Neuronal stem cell (in vitro differentiated cells): ENCODE data around the gene UBN1.

Experiments used
- DNase-seq: peaks from one replicate; pipeline ENCODE4 v3.0.0-alpha.2; 2013; ENCODE audit warnings: low spot score
- H2AFZ ChIP-seq: one replicate; pipeline ENCODE4 v1.6.1; 2013; ENCODE audit warnings: mild to moderate bottlenecking, low read length, inconsistent platforms
- H2AK5ac ChIP-seq: 2 replicates; pipeline ENCODE4 v1.6.1; 2013; ENCODE audit warnings: low read depth, mild to moderate bottlenecking, inconsistent platforms, low read length, moderate library complexity, mixed read lengths
- H2BK120ac ChIP-seq: 2 replicates; pipeline ENCODE4 v1.6.1; 2013; ENCODE audit warnings: low read depth, mild to moderate bottlenecking, inconsistent platforms, low read length, moderate library complexity, mixed read lengths
- H2BK12ac ChIP-seq: one replicate; pipeline ENCODE4 v1.6.1; 2013; ENCODE audit warnings: low read length, inconsistent platforms
- H2BK15ac ChIP-seq: 2 replicates; pipeline ENCODE4 v1.6.1; 2013; ENCODE audit warnings: mild to moderate bottlenecking, low read length, inconsistent platforms, mixed read lengths
- H2BK5ac ChIP-seq: one replicate; pipeline ENCODE4 v1.6.1; 2013; ENCODE audit warnings: inconsistent platforms, mild to moderate bottlenecking, low read length, moderate library complexity
- H3K14ac ChIP-seq: one replicate; pipeline ENCODE4 v1.6.1; 2013; ENCODE audit warnings: low read length, inconsistent platforms
- H3K18ac ChIP-seq: 2 replicates; pipeline ENCODE4 v1.6.1; 2013; ENCODE audit warnings: low read length, inconsistent platforms
- H3K23ac ChIP-seq: 2 replicates; pipeline ENCODE4 v1.6.1; 2013; ENCODE audit warnings: low read depth, mild to moderate bottlenecking, mixed read lengths, low read length, inconsistent platforms; ENCODE audit not compliant: poor library complexity
- H3K27ac ChIP-seq: replicated peaks from 3 replicates; pipeline ENCODE4 v1.5.1; 2013; ENCODE audit warnings: low read length, inconsistent platforms
- H3K27me3 ChIP-seq, 3 experiments: 2 replicates each; pipeline ENCODE4 v1.6.1; 2013; ENCODE audit warnings: low read length in 3 of 3, mild to moderate bottlenecking in 2 of 3, inconsistent platforms in 1 of 3, low read depth in 1 of 3, mixed read lengths in 1 of 3, moderate library complexity in 1 of 3; ENCODE audit not compliant: control insufficient read depth in 3 of 3, insufficient read depth in 3 of 3
- H3K36me3 ChIP-seq, 2 donors: replicated peaks in 1 of 2; 2 replicates each; pipeline ENCODE4 v1.6.1; 2013; ENCODE audit warnings: low read length in 2 of 2; ENCODE audit not compliant: control insufficient read depth in 2 of 2, insufficient read depth in 2 of 2
- H3K4ac ChIP-seq: 2 replicates; pipeline ENCODE4 v1.6.1; 2013; ENCODE audit warnings: inconsistent platforms, mild to moderate bottlenecking, low read length, moderate library complexity
- H3K4me1 ChIP-seq, 2 donors: 1 replicate in 1 of 2; 2 replicates in 1 of 2; pipeline ENCODE4 v1.6.1; 2013; ENCODE audit warnings: low read length in 2 of 2, low read depth in 1 of 2; ENCODE audit not compliant: control insufficient read depth in 2 of 2, insufficient read depth in 1 of 2
- H3K4me2 ChIP-seq: one replicate; pipeline ENCODE4 v1.6.1; 2013; ENCODE audit warnings: mild to moderate bottlenecking, low read length, inconsistent platforms; ENCODE audit not compliant: insufficient read depth, poor library complexity, severe bottlenecking
- H3K4me3 ChIP-seq, 2 donors: 2 replicates each; pipeline ENCODE4 v1.5.1; 2013; ENCODE audit warnings: low read length in 2 of 2, mild to moderate bottlenecking in 2 of 2, inconsistent platforms in 1 of 2, moderate library complexity in 1 of 2
- H3K79me1 ChIP-seq: one replicate; pipeline ENCODE4 v1.6.1; 2013; ENCODE audit warnings: low read depth, mild to moderate bottlenecking, inconsistent platforms, low read length, moderate library complexity
- H3K9ac ChIP-seq: one replicate; pipeline ENCODE4 v1.6.1; 2013; ENCODE audit warnings: mild to moderate bottlenecking, low read depth, low read length, inconsistent platforms; ENCODE audit not compliant: poor library complexity
- H3K9me3 ChIP-seq, 2 donors: replicated peaks in 1 of 2; 2 replicates each; pipeline versions ENCODE3 to v1.6.1; 2013; ENCODE audit warnings: low read length in 2 of 2, mild to moderate bottlenecking in 2 of 2, inconsistent platforms in 1 of 2, low read depth in 1 of 2, mixed read lengths in 1 of 2, moderate library complexity in 1 of 2; ENCODE audit not compliant: control insufficient read depth in 2 of 2, insufficient read depth in 1 of 2
- H4K8ac ChIP-seq: one replicate; pipeline ENCODE4 v1.6.1; 2013; ENCODE audit warnings: low read depth, mild to moderate bottlenecking, inconsistent platforms, low read length, moderate library complexity
- H4K91ac ChIP-seq: one replicate; pipeline ENCODE4 v1.6.1; 2013; ENCODE audit warnings: low read length, low read depth, mild to moderate bottlenecking, inconsistent platforms; ENCODE audit not compliant: poor library complexity
- WGBS, 2 donors: extraction: QIAGEN DNeasy Blood & Tissue Kit; methylation state at CpG; one replicate each; pipeline ENCODE4 v1.1.7; 2013; ENCODE audit warnings: missing lambda C conversion rate in 2 of 2, mixed read lengths in 1 of 2; ENCODE audit not compliant: insufficient read length in 2 of 2, insufficient replicate concordance in 1 of 2; ENCODE audit errors: extremely low coverage in 2 of 2; 5-methylcytosine and 5-hydroxymethylcytosine counted together

UBN1 gene

DNA sequence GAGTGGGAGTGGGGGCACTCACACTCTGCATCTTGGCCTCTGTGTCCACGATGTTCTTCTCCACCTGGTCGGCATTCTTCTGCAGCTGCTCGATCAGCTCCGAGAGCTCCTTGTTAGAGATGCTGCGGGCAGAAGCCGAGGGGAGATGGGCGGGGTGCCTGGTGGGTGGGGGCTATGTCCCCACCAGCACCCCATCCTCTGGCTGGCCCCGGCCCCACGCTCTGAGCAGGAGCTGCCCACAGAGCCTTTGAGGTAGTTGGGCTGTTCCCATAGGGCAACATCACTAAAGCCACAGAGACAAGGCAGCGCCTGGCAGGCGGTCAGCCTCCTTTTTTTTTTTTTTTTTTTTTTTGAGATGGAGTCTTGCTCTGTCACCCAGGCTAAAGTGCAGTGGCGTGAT is 63.5 kb downstream of the UBN1 start:
- no peaks in the 10 kb centered on the region for H3K9me3 ChIP-seq
- no peak overlapping the region for H3K4ac ChIP-seq
- no peak overlapping the region for H4K8ac ChIP-seq
- no peak overlapping the region for H3K14ac ChIP-seq
- DNase-seq, result no peak
- H3K18ac ChIP-seq, result no peak overlapping the region
- H3K4me3 ChIP-seq, result no peak overlapping the region
- no peak overlapping the region for H3K9ac ChIP-seq
- H2AK5ac ChIP-seq, result no peak overlapping the region
- H2BK120ac ChIP-seq, result no peak overlapping the region
- WGBS, 2 donors, result no CpG with 5 or more reads among the region's 12 CpGs
- no peak overlapping the region for H2BK12ac ChIP-seq
- H3K27ac ChIP-seq, result no peak overlapping the region
- peaks cover 0 to 6% of the 10 kb centered on the region in 2 donors for H3K4me1 ChIP-seq
- H3K4me2 ChIP-seq, result no peak overlapping the region
- no peak overlapping the region for H2AFZ ChIP-seq
- H3K23ac ChIP-seq, result no peak overlapping the region
- H2BK15ac ChIP-seq, result no peak overlapping the region
- H3K36me3 ChIP-seq, result no peaks in the 10 kb centered on the region
- peaks cover 0 to 1% (median 0%) of the 10 kb centered on the region in 3 experiments for H3K27me3 ChIP-seq
- H4K91ac ChIP-seq, result no peak overlapping the region
- H2BK5ac ChIP-seq, result no peak overlapping the region
- no peaks in the 10 kb centered on the region for H3K79me1 ChIP-seq

DNA sequence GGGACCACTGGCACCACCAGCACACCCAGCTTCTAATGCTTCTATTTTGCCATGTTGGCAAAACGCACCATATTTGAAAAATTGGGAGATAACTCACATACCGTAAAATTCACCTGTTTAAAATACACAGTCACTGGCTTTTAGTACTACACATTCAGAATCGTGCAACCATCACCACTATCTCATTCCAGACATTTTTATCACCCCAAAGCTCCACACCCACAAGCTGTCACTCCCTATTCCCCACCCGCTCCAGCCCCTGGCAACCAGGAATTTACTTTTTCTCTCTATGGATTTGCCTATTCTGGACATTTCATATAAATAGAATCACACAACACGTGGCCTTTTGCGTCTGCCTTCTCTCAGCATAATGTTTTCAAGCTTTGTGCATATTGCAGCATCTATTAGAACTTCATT is 64.7 kb downstream of the UBN1 start:
- no peak overlapping the region for H3K27ac ChIP-seq
- no peak for DNase-seq
- WGBS, 2 donors, result no CpG with 5 or more reads among the region's 6 CpGs

DNA sequence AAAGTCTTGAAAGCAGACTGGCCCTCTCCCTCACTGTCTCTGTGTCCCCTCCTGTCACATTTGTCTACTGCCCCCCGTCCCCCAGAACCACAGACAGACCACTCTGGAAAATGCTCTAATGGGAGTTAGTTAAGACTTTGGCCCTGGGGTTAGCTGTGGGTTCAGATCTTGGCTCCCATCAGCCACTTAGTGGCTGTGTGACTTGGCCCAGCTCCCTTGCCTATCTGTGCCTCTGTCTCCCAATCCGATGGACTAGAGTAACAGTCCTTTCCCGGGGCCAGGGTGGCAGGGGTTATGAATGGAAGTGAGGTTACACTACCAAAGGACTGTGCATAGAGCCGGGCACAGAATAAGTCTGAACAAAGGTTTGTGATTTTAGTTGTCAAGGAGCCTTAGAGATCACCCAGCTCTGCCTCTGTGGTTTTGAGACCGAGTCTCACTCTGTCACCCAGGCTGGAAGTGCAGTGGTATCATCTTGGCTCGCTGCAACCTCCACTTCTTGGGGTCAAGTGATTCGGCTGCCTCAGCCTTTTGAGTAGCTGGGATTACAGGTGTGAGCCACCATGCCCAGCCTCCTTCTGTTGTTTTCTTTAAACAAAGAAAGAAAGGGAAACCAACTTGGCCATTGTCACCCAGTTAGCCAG is 66.0 kb downstream of the UBN1 start:
- H2AK5ac ChIP-seq, result no peak overlapping the region
- no peak overlapping the region for H4K8ac ChIP-seq
- DNase-seq, result no peak
- no peaks in the 10 kb centered on the region for H3K79me1 ChIP-seq
- no peak overlapping the region for H4K91ac ChIP-seq
- H3K4ac ChIP-seq, result no peak overlapping the region
- peak overlapping the region; percentile 44 for H3K9ac ChIP-seq
- H3K9me3 ChIP-seq, result no peaks in the 10 kb centered on the region
- H3K36me3 ChIP-seq, result no peaks in the 10 kb centered on the region
- H3K14ac ChIP-seq, result no peak overlapping the region
- no peak overlapping the region for H3K4me2 ChIP-seq
- no peak overlapping the region for H3K4me3 ChIP-seq
- WGBS, 2 donors, result no CpG with 5 or more reads among the region's 7 CpGs
- H3K27ac ChIP-seq, result no peak overlapping the region
- no peak overlapping the region for H2BK15ac ChIP-seq
- no peak overlapping the region for H2BK5ac ChIP-seq
- no peak overlapping the region for H2BK12ac ChIP-seq
- H3K27me3 ChIP-seq, result peaks cover 0 to 1% (median 0%) of the 10 kb centered on the region in 3 experiments
- no peak overlapping the region for H2BK120ac ChIP-seq
- peaks cover 0 to 6% of the 10 kb centered on the region in 2 donors for H3K4me1 ChIP-seq
- no peak overlapping the region for H3K23ac ChIP-seq
- H3K18ac ChIP-seq, result no peak overlapping the region
- H2AFZ ChIP-seq, result no peak overlapping the region

More for the DNA sequence above, 64.7 kb downstream of the UBN1 start:
- Histone ChIP-seq H2BK120ac (no peak overlapping the region), H2AFZ (no peak overlapping the region), H3K79me1 (no peaks in the 10 kb centered on the region), H3K9me3 (no peaks in the 10 kb centered on the region), H3K23ac (no peak overlapping the region), H3K18ac (no peak overlapping the region), H2AK5ac (no peak overlapping the region), H3K36me3 (no peaks in the 10 kb centered on the region), H2BK5ac (no peak overlapping the region), H3K4ac (no peak overlapping the region), H3K27me3 (peaks cover 0 to 1% (median 0%) of the 10 kb centered on the region in 3 experiments), H4K91ac (no peak overlapping the region), H4K8ac (no peak overlapping the region), H3K4me3 (no peak overlapping the region), H3K9ac (no peak overlapping the region), H2BK12ac (no peak overlapping the region), H3K14ac (no peak overlapping the region), H2BK15ac (no peak overlapping the region), H3K4me2 (no peak overlapping the region), H3K4me1 (peaks cover 0 to 6% of the 10 kb centered on the region in 2 donors)

DNA sequence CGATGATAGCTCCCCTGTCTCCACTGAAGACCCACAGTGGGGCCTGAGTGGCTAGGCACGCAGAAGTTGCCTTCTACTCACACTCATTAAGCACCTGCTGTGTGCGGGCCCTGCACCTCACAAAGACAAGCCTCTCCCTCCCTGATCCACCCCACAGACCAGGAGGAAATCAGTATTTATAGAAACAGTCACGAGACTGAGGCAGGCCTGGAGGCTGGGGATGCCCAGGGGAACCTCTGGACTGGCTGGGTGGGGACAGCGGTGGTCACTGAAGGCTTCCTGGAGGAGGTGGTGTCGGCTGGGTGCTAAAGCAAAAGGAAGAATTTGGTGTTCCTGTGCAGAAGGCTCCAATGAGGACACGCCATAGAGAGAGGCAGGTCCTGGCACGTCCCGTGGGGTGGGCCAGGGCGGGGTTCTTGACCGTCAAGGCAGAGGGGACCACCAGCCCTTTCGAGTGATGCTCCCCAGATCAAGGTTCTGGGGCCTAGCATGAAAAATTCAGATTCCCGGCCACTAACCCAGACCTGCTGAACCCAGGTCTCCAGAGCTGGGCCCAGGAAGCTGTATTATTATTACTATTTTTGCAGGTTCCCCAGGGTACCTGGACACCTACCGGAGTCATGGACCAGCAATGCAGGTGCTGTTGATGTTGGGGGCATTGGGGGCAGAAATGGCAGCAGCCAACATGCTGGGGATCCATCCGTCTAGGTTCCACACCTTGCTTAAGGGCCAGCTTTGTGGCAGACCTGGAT is 66.7 kb downstream of the UBN1 start:
- Histone ChIP-seq H3K23ac (no peak overlapping the region), H3K36me3 (no peaks in the 10 kb centered on the region), H3K18ac (peak overlapping the region; percentile 50), H3K79me1 (no peaks in the 10 kb centered on the region), H3K9ac (peak overlapping the region; percentile 21), H4K8ac (no peak overlapping the region), H3K4me1 (peaks cover 0 to 11% of the 10 kb centered on the region in 2 donors), H2BK12ac (no peak overlapping the region), H4K91ac (no peak overlapping the region), H2AK5ac (peak overlapping the region; percentile 71), H2BK120ac (no peak overlapping the region), H3K4me2 (no peak overlapping the region), H3K14ac (no peak overlapping the region), H2BK5ac (no peak overlapping the region), H3K4me3 (no peak overlapping the region), H3K27ac (no peak overlapping the region), H3K27me3 (peaks cover 0 to 1% (median 0%) of the 10 kb centered on the region in 3 experiments), H3K4ac (no peak overlapping the region), H2AFZ (no peak overlapping the region), H2BK15ac (no peak overlapping the region), H3K9me3 (no peaks in the 10 kb centered on the region)
- no peak for DNase-seq
- WGBS, 2 donors, result no CpG with 5 or more reads among the region's 15 CpGs
